Endothelial cell of umbilical vein (primary cell): ENCODE data around the gene FAM114A2.

Experiments used
- CTCF ChIP-seq, 2 donors: IDR thresholded peaks; 1 replicate in 1 of 2; 2 replicates in 1 of 2; pipeline ENCODE4 v1.5.1; 2011; ENCODE audit warnings: low read length in 2 of 2, mild to moderate bottlenecking in 2 of 2, moderate library complexity in 2 of 2, control low read depth in 1 of 2, inconsistent platforms in 1 of 2, low read depth in 1 of 2; ENCODE audit not compliant: insufficient read depth in 1 of 2; ENCODE audit errors: extremely low read depth in 1 of 2
- EZH2 ChIP-seq: IDR thresholded peaks from 2 replicates; pipeline ENCODE4 v1.6.1; 2012; ENCODE audit warnings: borderline replicate concordance, low read depth, mild to moderate bottlenecking, moderate library complexity, low read length, inconsistent platforms; ENCODE audit not compliant: severe bottlenecking
- GATA2 ChIP-seq: IDR thresholded peaks from 2 replicates; pipeline ENCODE4 v1.7.0; 2011; ENCODE audit warnings: low read depth, mild to moderate bottlenecking, moderate library complexity, mixed read lengths, low read length; ENCODE audit not compliant: insufficient read length, insufficient read depth
- MAX ChIP-seq: IDR thresholded peaks from 2 replicates; pipeline ENCODE4 v1.6.1; 2011; ENCODE audit not compliant: insufficient read depth, insufficient read length
- POLR2A ChIP-seq: IDR thresholded peaks from 2 replicates; pipeline ENCODE4 v1.6.1; 2012; ENCODE audit warnings: low read depth, mild to moderate bottlenecking, control low read depth, low read length
- POLR2AphosphoS5 ChIP-seq: IDR thresholded peaks from 2 replicates; pipeline ENCODE4 v1.6.1; 2012; ENCODE audit warnings: low read depth, mild to moderate bottlenecking, control low read depth, low read length, moderate library complexity; ENCODE audit not compliant: insufficient read depth

GRCh38 chr5:154046486-154046885 is 7.8 kb upstream of the FAM114A2 start:
- TF ChIP-seq MAX, result no peak
- no peak for TF ChIP-seq POLR2AphosphoS5
- TF ChIP-seq CTCF (IDR thresholded peaks at IDR 0.05; ENCODE audit: extremely low read depth in 1 of 2, insufficient read depth in 1 of 2, low read depth in 1 of 2, low read length in 2 of 2), result no peak
- TF ChIP-seq EZH2, result no peak
- TF ChIP-seq POLR2A, result no peak
- no peak for TF ChIP-seq GATA2
